Activated CD8-positive, alpha-beta T cell treated with anti-CD3 and anti-CD28 coated beads for 36 hours (primary cell): ENCODE data around the gene OR6Y1. TPM values are rescaled to one million over a fixed set of nuclear protein-coding genes. Genes with fewer than 3 reads are reported as not detected.

ENCODE experiments used
- ATAC-seq: fragments of 200-7000 bp; cut with Tn5 transposase; one replicate; pipeline ENCODE4 v1.10.0; 2021; ENCODE audit warnings: mild to moderate bottlenecking, moderate library complexity
- CTCF ChIA-PET: fragments of 350-600 bp; sonication (Branson Sonifier 250); formaldehyde crosslinking; loops from one replicate; lab custom pipeline; 2021; ENCODE audit warnings: antibody characterized with exemption; lab: Charles Lee
- POLR2A ChIA-PET: fragments of 350-600 bp; sonication (Branson Sonifier 250); formaldehyde crosslinking; loops from one replicate; lab custom pipeline; 2021; ENCODE audit warnings: antibody characterized with exemption; lab: Charles Lee
- DNase-seq: peaks from one replicate; pipeline ENCODE4 v3.0.0-alpha.2; 2020
- H3K27ac Mint-ChIP-seq: one replicate; pipeline ENCODE4 v1.8.0; 2021; ENCODE audit warnings: mild to moderate bottlenecking, mixed read lengths
- H3K27me3 Mint-ChIP-seq: one replicate; pipeline ENCODE4 v1.8.0; 2021; ENCODE audit warnings: mixed read lengths
- H3K36me3 Mint-ChIP-seq: one replicate; pipeline ENCODE4 v1.8.0; 2021; ENCODE audit warnings: low read depth, mixed read lengths
- H3K4me1 Mint-ChIP-seq: one replicate; pipeline ENCODE4 v1.8.0; 2021; ENCODE audit warnings: low read depth, mixed read lengths
- H3K4me3 Mint-ChIP-seq: one replicate; pipeline ENCODE4 v1.8.0; 2021; ENCODE audit warnings: mild to moderate bottlenecking, moderate library complexity, mixed read lengths
- H3K9me3 Mint-ChIP-seq: one replicate; pipeline ENCODE4 v1.8.0; 2021; ENCODE audit warnings: mixed read lengths
- intact Hi-C: fragments of 100-400 bp; cut with micrococcal nuclease; formaldehyde crosslinking; loops from one replicate; pipeline ENCODE4 v1.10.0; 2022
- total RNA-seq, 2 experiments: library from RNA; stranded (reverse); gene quantifications; one replicate each; pipeline ENCODE4 v1.2.3, GENCODE V29; 2021
- TF ChIP-seq, protein P1 (sequence below): fragments of 200-600 bp; IDR thresholded peaks from one replicate; pipeline ENCODE4 v1.8.0; 2022; ENCODE audit warnings: antibody characterized with exemption, mild to moderate bottlenecking

The OR6Y1 gene
- total RNA-seq, 2 experiments from 2014 or later, result not detected

- Mint-ChIP-seq H3K36me3 (no peaks in the 10 kb centered on the region), H3K27ac (no peak overlapping the region), H3K27me3 (peaks cover 14% of the 10 kb centered on the region), H3K4me1 (no peaks in the 10 kb centered on the region), H3K9me3 (no peaks in the 10 kb centered on the region), H3K4me3 (no peak overlapping the region)
- ChIA-PET CTCF (no interaction called here), POLR2A (no interaction called here)
- TF ChIP-seq, protein P1, sequence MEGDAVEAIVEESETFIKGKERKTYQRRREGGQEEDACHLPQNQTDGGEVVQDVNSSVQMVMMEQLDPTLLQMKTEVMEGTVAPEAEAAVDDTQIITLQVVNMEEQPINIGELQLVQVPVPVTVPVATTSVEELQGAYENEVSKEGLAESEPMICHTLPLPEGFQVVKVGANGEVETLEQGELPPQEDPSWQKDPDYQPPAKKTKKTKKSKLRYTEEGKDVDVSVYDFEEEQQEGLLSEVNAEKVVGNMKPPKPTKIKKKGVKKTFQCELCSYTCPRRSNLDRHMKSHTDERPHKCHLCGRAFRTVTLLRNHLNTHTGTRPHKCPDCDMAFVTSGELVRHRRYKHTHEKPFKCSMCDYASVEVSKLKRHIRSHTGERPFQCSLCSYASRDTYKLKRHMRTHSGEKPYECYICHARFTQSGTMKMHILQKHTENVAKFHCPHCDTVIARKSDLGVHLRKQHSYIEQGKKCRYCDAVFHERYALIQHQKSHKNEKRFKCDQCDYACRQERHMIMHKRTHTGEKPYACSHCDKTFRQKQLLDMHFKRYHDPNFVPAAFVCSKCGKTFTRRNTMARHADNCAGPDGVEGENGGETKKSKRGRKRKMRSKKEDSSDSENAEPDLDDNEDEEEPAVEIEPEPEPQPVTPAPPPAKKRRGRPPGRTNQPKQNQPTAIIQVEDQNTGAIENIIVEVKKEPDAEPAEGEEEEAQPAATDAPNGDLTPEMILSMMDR, result no peak
- DNase-seq (no peak), ATAC-seq (no peak)
- intact Hi-C loops, result no loop called here
Observed at GRCh38 chr1:158577561-158577960, 23.4 kb upstream of the OR6Y1 start.

GRCh38 chr1:158572226-158572625, 18.0 kb upstream of the OR6Y1 start:
- DNase-seq, result no peak
- TF ChIP-seq, protein P1, result no peak
- no peak for ATAC-seq
- intact Hi-C loops, result no loop called here
- Mint-ChIP-seq H3K27ac (no peak overlapping the region), H3K27me3 (peaks cover 9% of the 10 kb centered on the region), H3K36me3 (no peaks in the 10 kb centered on the region), H3K9me3 (no peaks in the 10 kb centered on the region), H3K4me1 (no peaks in the 10 kb centered on the region), H3K4me3 (no peak overlapping the region)
- ChIA-PET CTCF (interaction anchor here (1.8 kb wide), 1 partner anchor 12 kb away, joined by 4 read pairs; no protein-coding TSS in a partner anchor), POLR2A (no interaction called here)

- CTCF ChIA-PET, result no interaction called here
- POLR2A ChIA-PET, result no interaction called here
- Mint-ChIP-seq H3K9me3 (no peaks in the 10 kb centered on the region), H3K36me3 (no peaks in the 10 kb centered on the region), H3K4me1 (no peaks in the 10 kb centered on the region), H3K4me3 (no peak within 1 kb of the TSS), H3K27me3 (peaks cover 10% of the 10 kb centered on the region), H3K27ac (no peak within 1 kb of the TSS)
- intact Hi-C loops, result no loop called here
- TF ChIP-seq, protein P1, result no peak
- no peak for ATAC-seq
- DNase-seq, result no peak
Observed at GRCh38 chr1:158570480-158570879, 16.3 kb upstream of the OR6Y1 start, which contains the start of gene OR6P1. TSS of gene OR6P1 (minus strand) at chr1:158570580. CDS start at chr1:158563604, 6,976 bp downstream.

DNA sequence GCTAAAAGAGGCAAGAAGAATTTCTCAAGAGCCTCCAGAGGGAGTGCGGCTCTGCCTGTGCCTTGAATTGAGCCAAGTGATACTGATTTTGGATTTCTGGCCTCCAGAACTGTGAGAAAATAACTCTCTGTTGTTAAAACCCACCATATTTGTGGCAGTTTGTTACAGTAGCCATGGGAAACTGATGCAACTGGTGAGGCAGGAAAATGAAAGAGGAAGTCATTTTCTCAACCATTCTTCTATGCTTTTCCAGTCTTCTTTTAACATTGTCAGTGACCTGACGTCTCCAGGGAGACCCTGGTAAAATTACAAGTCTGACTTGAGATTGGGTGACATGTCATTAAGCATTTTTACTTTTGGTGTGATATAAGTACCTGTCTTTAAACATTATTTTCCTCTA, 10.4 kb upstream of the OR6Y1 start:
- intact Hi-C loops, result no loop called here
- no peaks in the 10 kb centered on the region for H3K4me1 Mint-ChIP-seq
- ChIA-PET CTCF (no interaction called here), POLR2A (no interaction called here)
- DNase-seq (no peak), ATAC-seq (no peak)
- peaks cover 13% of the 10 kb centered on the region for H3K27me3 Mint-ChIP-seq
- TF ChIP-seq, protein P1, result no peak
- H3K27ac Mint-ChIP-seq, result no peak overlapping the region
- H3K4me3 Mint-ChIP-seq, result no peak overlapping the region
- no peaks in the 10 kb centered on the region for H3K9me3 Mint-ChIP-seq
- H3K36me3 Mint-ChIP-seq, result no peaks in the 10 kb centered on the region

- no peak overlapping the region for H3K4me3 Mint-ChIP-seq
- H3K36me3 Mint-ChIP-seq, result no peaks in the 10 kb centered on the region
- ATAC-seq (no peak), DNase-seq (no peak)
- no peaks in the 10 kb centered on the region for H3K4me1 Mint-ChIP-seq
- no peak overlapping the region for H3K27ac Mint-ChIP-seq
- no peaks in the 10 kb centered on the region for H3K9me3 Mint-ChIP-seq
- CTCF ChIA-PET, result no interaction called here
- POLR2A ChIA-PET, result no interaction called here
- intact Hi-C loops, result no loop called here
- TF ChIP-seq, protein P1, result no peak
- peaks cover 13% of the 10 kb centered on the region for H3K27me3 Mint-ChIP-seq
Observed at GRCh38 chr1:158563853-158564252, 9.6 kb upstream of the OR6Y1 start.
